KMS-11 (cell line): ENCODE results near the gene CNST.

Experiments
- H2AFZ ChIP-seq: fragments of 200-600 bp; sonication (generic); 2 replicates; pipeline ENCODE4 v1.6.1; 2016; ENCODE audit warnings: antibody characterized with exemption, mixed run types, low read depth
- H3K27ac ChIP-seq: fragments of 200-600 bp; sonication (generic); 2 replicates; pipeline ENCODE4 v1.6.1; 2016; ENCODE audit warnings: mild to moderate bottlenecking, mixed run types
- H3K27me3 ChIP-seq: fragments of 200-600 bp; sonication (generic); 2 replicates; pipeline ENCODE4 v1.6.1; 2017; ENCODE audit warnings: mild to moderate bottlenecking, low read depth, mixed run types, moderate library complexity; ENCODE audit not compliant: insufficient read depth
- H3K36me3 ChIP-seq: fragments of 200-600 bp; sonication (generic); 2 replicates; pipeline ENCODE4 v1.6.1; 2017; ENCODE audit warnings: mild to moderate bottlenecking, mixed run types; ENCODE audit not compliant: insufficient read depth
- H3K4me1 ChIP-seq: fragments of 200-600 bp; sonication (generic); 2 replicates; pipeline ENCODE4 v1.6.1; 2016; ENCODE audit warnings: mild to moderate bottlenecking, low read depth, mixed run types; ENCODE audit not compliant: poor library complexity, severe bottlenecking
- H3K4me2 ChIP-seq: fragments of 200-600 bp; sonication (generic); 2 replicates; pipeline ENCODE4 v1.7.0; 2016; ENCODE audit warnings: mild to moderate bottlenecking, mixed run types
- H3K4me3 ChIP-seq: fragments of 200-600 bp; sonication (generic); IDR thresholded peaks from 2 replicates; pipeline ENCODE4 v1.6.1; 2017; ENCODE audit warnings: low read depth, low read length, mixed read lengths; ENCODE audit not compliant: insufficient read depth
- H3K79me2 ChIP-seq: fragments of 200-600 bp; sonication (generic); 2 replicates; pipeline ENCODE4 v1.6.1; 2016; ENCODE audit warnings: low read depth, mixed run types; ENCODE audit not compliant: insufficient read depth
- H3K9ac ChIP-seq: fragments of 200-600 bp; sonication (generic); 2 replicates; pipeline ENCODE4 v1.6.1; 2016; ENCODE audit warnings: mild to moderate bottlenecking, mixed run types
- H4K20me1 ChIP-seq: fragments of 200-600 bp; sonication (generic); 2 replicates; pipeline ENCODE4 v1.6.1; 2016; ENCODE audit warnings: mild to moderate bottlenecking, mixed run types; ENCODE audit not compliant: insufficient read depth
- TF ChIP-seq, protein P1 (sequence below): fragments of 200-600 bp; sonication (generic); conservative IDR thresholded peaks from 2 replicates; pipeline ENCODE4 v1.6.1; 2017; ENCODE audit warnings: low read depth, mild to moderate bottlenecking, antibody characterized with exemption, low read length, moderate library complexity, mixed read lengths

The CNST gene

DNA sequence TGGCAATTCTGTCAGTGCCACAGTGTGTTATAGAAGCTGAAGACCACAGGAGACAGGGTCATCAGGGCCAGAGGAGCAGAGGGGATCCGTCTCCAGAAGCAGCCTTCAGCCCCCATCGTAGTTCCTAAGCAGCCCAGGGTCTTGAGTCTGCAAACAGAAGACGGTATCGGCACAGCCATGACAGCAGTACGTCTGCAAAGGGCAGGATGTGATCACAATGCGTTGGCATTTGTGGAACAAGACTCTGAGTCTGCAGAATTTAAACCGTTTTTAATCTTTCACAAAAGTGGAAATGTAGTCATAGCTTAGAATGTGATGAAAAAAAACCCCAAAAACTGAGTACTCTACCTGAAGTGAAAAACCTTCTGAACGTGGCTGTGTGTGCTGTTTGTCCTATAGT lies 113.9 kb downstream of the CNST start:
- H3K79me2 ChIP-seq = no peaks in the 10 kb centered on the region
- H3K4me1 ChIP-seq = no peaks in the 10 kb centered on the region
- no peak overlapping the region for H3K4me2 ChIP-seq
- H3K4me3 ChIP-seq = no peak overlapping the region
- TF ChIP-seq, protein P1, sequence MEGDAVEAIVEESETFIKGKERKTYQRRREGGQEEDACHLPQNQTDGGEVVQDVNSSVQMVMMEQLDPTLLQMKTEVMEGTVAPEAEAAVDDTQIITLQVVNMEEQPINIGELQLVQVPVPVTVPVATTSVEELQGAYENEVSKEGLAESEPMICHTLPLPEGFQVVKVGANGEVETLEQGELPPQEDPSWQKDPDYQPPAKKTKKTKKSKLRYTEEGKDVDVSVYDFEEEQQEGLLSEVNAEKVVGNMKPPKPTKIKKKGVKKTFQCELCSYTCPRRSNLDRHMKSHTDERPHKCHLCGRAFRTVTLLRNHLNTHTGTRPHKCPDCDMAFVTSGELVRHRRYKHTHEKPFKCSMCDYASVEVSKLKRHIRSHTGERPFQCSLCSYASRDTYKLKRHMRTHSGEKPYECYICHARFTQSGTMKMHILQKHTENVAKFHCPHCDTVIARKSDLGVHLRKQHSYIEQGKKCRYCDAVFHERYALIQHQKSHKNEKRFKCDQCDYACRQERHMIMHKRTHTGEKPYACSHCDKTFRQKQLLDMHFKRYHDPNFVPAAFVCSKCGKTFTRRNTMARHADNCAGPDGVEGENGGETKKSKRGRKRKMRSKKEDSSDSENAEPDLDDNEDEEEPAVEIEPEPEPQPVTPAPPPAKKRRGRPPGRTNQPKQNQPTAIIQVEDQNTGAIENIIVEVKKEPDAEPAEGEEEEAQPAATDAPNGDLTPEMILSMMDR = no peak
- H4K20me1 ChIP-seq = no peaks in the 10 kb centered on the region
- H2AFZ ChIP-seq = no peak overlapping the region
- H3K9ac ChIP-seq = no peak overlapping the region
- no peak overlapping the region for H3K27ac ChIP-seq
- H3K36me3 ChIP-seq = no peaks in the 10 kb centered on the region
- H3K27me3 ChIP-seq = no peaks in the 10 kb centered on the region

DNA sequence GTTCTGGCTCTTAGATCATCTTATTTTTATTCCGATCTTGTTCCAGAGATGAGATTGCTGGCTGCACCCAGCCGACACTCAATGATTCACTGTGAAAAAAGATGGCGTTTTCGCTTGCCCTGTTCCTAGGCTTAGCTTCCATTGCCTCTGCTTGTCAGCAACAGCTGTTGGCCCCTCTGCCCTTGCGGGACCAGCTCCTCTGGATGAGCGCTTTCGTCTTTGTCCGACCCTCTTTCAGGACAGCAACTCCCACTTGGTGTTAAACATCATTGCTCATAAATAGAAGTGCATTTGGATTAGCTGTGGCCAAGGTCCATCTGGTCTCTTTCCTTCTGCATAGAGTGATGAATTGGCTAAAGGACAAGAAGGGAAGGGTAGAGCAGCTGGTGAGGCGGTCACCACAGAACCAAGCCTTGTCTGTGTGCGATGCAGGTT lies 114.5 kb downstream of the CNST start:
- Histone ChIP-seq H3K27ac (no peak overlapping the region), H3K4me1 (no peaks in the 10 kb centered on the region), H3K9ac (no peak overlapping the region), H4K20me1 (no peaks in the 10 kb centered on the region), H3K4me3 (no peak overlapping the region), H3K27me3 (no peaks in the 10 kb centered on the region), H3K4me2 (no peak overlapping the region), H2AFZ (no peak overlapping the region), H3K79me2 (no peaks in the 10 kb centered on the region), H3K36me3 (no peaks in the 10 kb centered on the region)
- TF ChIP-seq, protein P1 = no peak

DNA sequence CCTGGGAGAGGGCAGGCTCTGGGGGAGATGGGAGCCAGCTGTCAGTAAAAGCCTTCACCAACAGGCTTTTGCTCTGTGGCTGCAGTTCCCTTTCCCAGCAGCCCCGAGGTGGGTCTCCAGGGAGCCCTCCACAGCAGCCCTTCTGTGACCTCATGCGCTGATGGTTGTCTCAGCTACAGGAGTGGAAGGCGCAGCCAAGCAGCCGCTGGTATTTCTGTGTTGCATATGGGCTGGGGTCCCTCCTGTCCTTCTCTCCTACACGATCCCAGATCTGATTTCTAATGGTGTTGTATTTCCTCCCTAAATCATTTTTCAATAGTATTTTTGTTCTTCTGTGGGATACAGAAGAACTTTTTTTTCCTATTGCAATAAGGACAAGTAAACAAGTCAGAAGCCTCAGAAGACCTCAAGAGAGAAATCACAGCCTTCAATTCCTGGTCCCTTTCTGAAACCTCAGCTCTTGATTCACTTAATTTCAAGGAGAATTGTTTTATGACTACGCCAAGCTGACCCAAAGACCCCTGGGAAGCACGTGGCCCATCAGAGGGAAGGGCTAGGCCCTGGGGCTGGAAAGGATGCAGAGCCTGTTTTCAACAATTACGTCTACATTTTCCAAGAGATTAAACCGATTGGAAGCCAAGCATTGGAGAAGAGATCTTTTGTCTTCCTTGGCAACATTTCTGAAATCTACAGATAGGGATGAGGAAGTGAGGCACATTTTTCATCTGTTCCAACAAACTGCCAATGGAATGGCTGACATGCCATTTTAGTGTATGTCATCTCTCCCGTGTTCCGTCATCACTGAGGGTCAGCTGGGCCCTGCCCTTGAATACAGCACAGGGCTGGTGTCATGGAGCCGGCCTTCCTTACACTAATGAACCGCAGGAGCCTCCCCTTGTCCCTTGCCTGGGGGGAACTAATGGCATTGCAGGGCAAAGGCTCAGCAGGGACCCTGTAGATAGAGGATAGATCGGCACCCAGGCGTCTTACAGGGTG lies 115.9 kb downstream of the CNST start:
- no peaks in the 10 kb centered on the region for H3K79me2 ChIP-seq
- H3K4me1 ChIP-seq = no peaks in the 10 kb centered on the region
- no peaks in the 10 kb centered on the region for H3K36me3 ChIP-seq
- no peaks in the 10 kb centered on the region for H4K20me1 ChIP-seq
- H3K9ac ChIP-seq = no peak overlapping the region
- H3K4me2 ChIP-seq = no peak overlapping the region
- H3K27ac ChIP-seq = no peak overlapping the region
- TF ChIP-seq, protein P1 = no peak
- no peak overlapping the region for H2AFZ ChIP-seq
- H3K27me3 ChIP-seq = no peaks in the 10 kb centered on the region
- H3K4me3 ChIP-seq = no peak overlapping the region

DNA sequence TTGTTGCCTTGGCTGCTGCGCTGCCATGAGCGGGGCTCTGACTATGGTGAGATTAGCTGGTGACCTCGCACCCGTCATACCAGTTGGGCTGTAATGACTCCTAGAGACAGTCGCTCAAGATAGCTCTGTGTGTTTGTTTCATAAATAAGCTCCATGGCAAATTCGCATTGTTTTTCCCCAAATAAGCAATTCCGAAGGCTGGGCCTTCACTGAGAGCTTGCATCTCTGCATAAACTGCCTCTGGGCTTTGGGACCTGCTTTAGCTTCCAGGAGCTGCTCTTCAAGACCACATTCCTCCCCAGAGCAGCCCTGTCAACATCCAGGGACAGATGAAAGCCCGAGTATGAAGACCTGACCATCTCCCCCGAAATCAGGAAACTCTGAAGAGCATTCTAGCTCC lies 117.3 kb downstream of the CNST start:
- TF ChIP-seq, protein P1 = no peak
- H3K4me2 ChIP-seq = no peak overlapping the region
- H3K27ac ChIP-seq = no peak overlapping the region

More for the DNA sequence above, 117.3 kb downstream of the CNST start:
- no peak overlapping the region for H3K9ac ChIP-seq
- H2AFZ ChIP-seq = no peak overlapping the region
- no peak overlapping the region for H3K4me3 ChIP-seq
- H3K36me3 ChIP-seq = no peaks in the 10 kb centered on the region
- H3K4me1 ChIP-seq = no peaks in the 10 kb centered on the region
- H4K20me1 ChIP-seq = no peaks in the 10 kb centered on the region
- H3K27me3 ChIP-seq = no peaks in the 10 kb centered on the region
- no peaks in the 10 kb centered on the region for H3K79me2 ChIP-seq
